Glutamatergic neuron (in vitro differentiated cells): ENCODE results near the gene TBC1D22A. TPM values are rescaled to one million over a fixed set of nuclear protein-coding genes. Genes with fewer than 3 reads are reported as not detected.

ENCODE experiments used
- DNase-seq: peaks from one replicate; pipeline ENCODE4 v3.0.0; 2022
- H3K27ac Mint-ChIP-seq: one replicate; pipeline ENCODE4 v1.8.0; 2020; ENCODE audit warnings: mild to moderate bottlenecking, mixed read lengths, inconsistent platforms; ENCODE audit not compliant: unreplicated experiment
- H3K27me3 Mint-ChIP-seq: one replicate; pipeline ENCODE4 v1.8.0; 2020; ENCODE audit warnings: mild to moderate bottlenecking, moderate library complexity, mixed read lengths, inconsistent platforms; ENCODE audit not compliant: unreplicated experiment
- H3K36me3 Mint-ChIP-seq: one replicate; pipeline ENCODE4 v1.8.0; 2020; ENCODE audit warnings: mild to moderate bottlenecking, mixed read lengths, inconsistent platforms; ENCODE audit not compliant: unreplicated experiment
- H3K4me1 Mint-ChIP-seq: one replicate; pipeline ENCODE4 v1.8.0; 2020; ENCODE audit warnings: mild to moderate bottlenecking, low read depth, mixed read lengths, inconsistent platforms; ENCODE audit not compliant: unreplicated experiment
- H3K4me3 Mint-ChIP-seq: one replicate; pipeline ENCODE4 v1.8.0; 2020; ENCODE audit warnings: mild to moderate bottlenecking, mixed read lengths, inconsistent platforms; ENCODE audit not compliant: unreplicated experiment
- H3K9me3 Mint-ChIP-seq: one replicate; pipeline ENCODE4 v1.8.0; 2020; ENCODE audit warnings: mild to moderate bottlenecking, moderate library complexity, mixed read lengths, inconsistent platforms; ENCODE audit not compliant: unreplicated experiment
- CTCF ChIP-seq: fragments of 200-600 bp; sonication (generic); IDR thresholded peaks from one replicate; pipeline ENCODE4 v1.5.0; 2021; ENCODE audit not compliant: partially characterized antibody, unreplicated experiment
- total RNA-seq: library from RNA; stranded (reverse); fragmentation: NEBNext Ultra II Directional; extraction: Animal tissue kit (Norgen Biotek cat#: 25700); gene quantifications from one replicate; pipeline ENCODE4 v1.2.1, GENCODE V29; 2021; ENCODE audit not compliant: unreplicated experiment

Gene TBC1D22A
- total RNA-seq, 1 donor from 2014 or later: 23.0 TPM

GRCh38 chr22:47005506-47006408 is 243.3 kb downstream of the TBC1D22A start:
- no peaks in the 10 kb centered on the region for H3K27me3 Mint-ChIP-seq
- no peak for TF ChIP-seq CTCF
- H3K9me3 Mint-ChIP-seq: no peaks in the 10 kb centered on the region
- DNase-seq: no peak
- H3K36me3 Mint-ChIP-seq: peaks cover 5% of the 10 kb centered on the region
- H3K4me3 Mint-ChIP-seq: no peak overlapping the region
- no peaks in the 10 kb centered on the region for H3K4me1 Mint-ChIP-seq
- H3K27ac Mint-ChIP-seq: no peak overlapping the region

- DNase-seq: no peak
- H3K36me3 Mint-ChIP-seq: peaks cover 5% of the 10 kb centered on the region
- H3K4me3 Mint-ChIP-seq: no peak overlapping the region
- no peak overlapping the region for H3K27ac Mint-ChIP-seq
- H3K4me1 Mint-ChIP-seq: peaks cover 5% of the 10 kb centered on the region
- no peaks in the 10 kb centered on the region for H3K27me3 Mint-ChIP-seq
- peaks cover 2% of the 10 kb centered on the region for H3K9me3 Mint-ChIP-seq
- TF ChIP-seq CTCF: no peak
Measured at GRCh38 chr22:47006433-47006832, 244.0 kb downstream of the TBC1D22A start.

- no peak for DNase-seq
- Mint-ChIP-seq H3K4me3 (no peak overlapping the region), H3K4me1 (peaks cover 7% of the 10 kb centered on the region), H3K9me3 (peaks cover 5% of the 10 kb centered on the region), H3K27me3 (peaks cover 4% of the 10 kb centered on the region), H3K27ac (no peak overlapping the region), H3K36me3 (peaks cover 5% of the 10 kb centered on the region)
- TF ChIP-seq CTCF: no peak
Measured at GRCh38 chr22:47006869-47007268, 244.4 kb downstream of the TBC1D22A start.

GRCh38 chr22:47007496-47007895 is 245.0 kb downstream of the TBC1D22A start:
- TF ChIP-seq CTCF: no peak
- peaks cover 5% of the 10 kb centered on the region for H3K36me3 Mint-ChIP-seq
- H3K9me3 Mint-ChIP-seq: peaks cover 7% of the 10 kb centered on the region
- H3K4me1 Mint-ChIP-seq: peaks cover 7% of the 10 kb centered on the region
- no peak overlapping the region for H3K27ac Mint-ChIP-seq
- H3K27me3 Mint-ChIP-seq: peaks cover 5% of the 10 kb centered on the region
- no peak overlapping the region for H3K4me3 Mint-ChIP-seq
- no peak for DNase-seq

- Mint-ChIP-seq H3K36me3 (peaks cover 9% of the 10 kb centered on the region), H3K27me3 (peaks cover 5% of the 10 kb centered on the region), H3K27ac (no peak overlapping the region), H3K9me3 (peaks cover 10% of the 10 kb centered on the region), H3K4me1 (peaks cover 7% of the 10 kb centered on the region), H3K4me3 (no peak overlapping the region)
- no peak for TF ChIP-seq CTCF
- no peak for DNase-seq
Measured at GRCh38 chr22:47008208-47008885, 245.9 kb downstream of the TBC1D22A start.
